Neuronal stem cell (in vitro differentiated cells): ENCODE measurements around the gene ZNF581.
A peak's percentile ranks its signal among the peaks of the same experiment; 100 is the strongest.

Experiments used
- DNase-seq: peaks from one replicate; pipeline ENCODE4 v3.0.0-alpha.2; 2013; ENCODE audit warnings: low spot score
- H2AFZ ChIP-seq: one replicate; pipeline ENCODE4 v1.6.1; 2013; ENCODE audit warnings: mild to moderate bottlenecking, low read length, inconsistent platforms
- H2AK5ac ChIP-seq: 2 replicates; pipeline ENCODE4 v1.6.1; 2013; ENCODE audit warnings: low read depth, mild to moderate bottlenecking, inconsistent platforms, low read length, moderate library complexity, mixed read lengths
- H2BK120ac ChIP-seq: 2 replicates; pipeline ENCODE4 v1.6.1; 2013; ENCODE audit warnings: low read depth, mild to moderate bottlenecking, inconsistent platforms, low read length, moderate library complexity, mixed read lengths
- H2BK12ac ChIP-seq: one replicate; pipeline ENCODE4 v1.6.1; 2013; ENCODE audit warnings: low read length, inconsistent platforms
- H2BK15ac ChIP-seq: 2 replicates; pipeline ENCODE4 v1.6.1; 2013; ENCODE audit warnings: mild to moderate bottlenecking, low read length, inconsistent platforms, mixed read lengths
- H2BK5ac ChIP-seq: one replicate; pipeline ENCODE4 v1.6.1; 2013; ENCODE audit warnings: inconsistent platforms, mild to moderate bottlenecking, low read length, moderate library complexity
- H3K14ac ChIP-seq: one replicate; pipeline ENCODE4 v1.6.1; 2013; ENCODE audit warnings: low read length, inconsistent platforms
- H3K18ac ChIP-seq: 2 replicates; pipeline ENCODE4 v1.6.1; 2013; ENCODE audit warnings: low read length, inconsistent platforms
- H3K23ac ChIP-seq: 2 replicates; pipeline ENCODE4 v1.6.1; 2013; ENCODE audit warnings: low read depth, mild to moderate bottlenecking, mixed read lengths, low read length, inconsistent platforms; ENCODE audit not compliant: poor library complexity
- H3K27ac ChIP-seq: replicated peaks from 3 replicates; pipeline ENCODE4 v1.5.1; 2013; ENCODE audit warnings: low read length, inconsistent platforms
- H3K27me3 ChIP-seq, 3 experiments: 2 replicates each; pipeline ENCODE4 v1.6.1; 2013; ENCODE audit warnings: low read length in 3 of 3, mild to moderate bottlenecking in 2 of 3, inconsistent platforms in 1 of 3, low read depth in 1 of 3, mixed read lengths in 1 of 3, moderate library complexity in 1 of 3; ENCODE audit not compliant: control insufficient read depth in 3 of 3, insufficient read depth in 3 of 3
- H3K36me3 ChIP-seq, 2 donors: replicated peaks in 1 of 2; 2 replicates each; pipeline ENCODE4 v1.6.1; 2013; ENCODE audit warnings: low read length in 2 of 2; ENCODE audit not compliant: control insufficient read depth in 2 of 2, insufficient read depth in 2 of 2
- H3K4ac ChIP-seq: 2 replicates; pipeline ENCODE4 v1.6.1; 2013; ENCODE audit warnings: inconsistent platforms, mild to moderate bottlenecking, low read length, moderate library complexity
- H3K4me1 ChIP-seq, 2 donors: 1 replicate in 1 of 2; 2 replicates in 1 of 2; pipeline ENCODE4 v1.6.1; 2013; ENCODE audit warnings: low read length in 2 of 2, low read depth in 1 of 2; ENCODE audit not compliant: control insufficient read depth in 2 of 2, insufficient read depth in 1 of 2
- H3K4me2 ChIP-seq: one replicate; pipeline ENCODE4 v1.6.1; 2013; ENCODE audit warnings: mild to moderate bottlenecking, low read length, inconsistent platforms; ENCODE audit not compliant: insufficient read depth, poor library complexity, severe bottlenecking
- H3K4me3 ChIP-seq, 2 donors: 2 replicates each; pipeline ENCODE4 v1.5.1; 2013; ENCODE audit warnings: low read length in 2 of 2, mild to moderate bottlenecking in 2 of 2, inconsistent platforms in 1 of 2, moderate library complexity in 1 of 2
- H3K79me1 ChIP-seq: one replicate; pipeline ENCODE4 v1.6.1; 2013; ENCODE audit warnings: low read depth, mild to moderate bottlenecking, inconsistent platforms, low read length, moderate library complexity
- H3K9ac ChIP-seq: one replicate; pipeline ENCODE4 v1.6.1; 2013; ENCODE audit warnings: mild to moderate bottlenecking, low read depth, low read length, inconsistent platforms; ENCODE audit not compliant: poor library complexity
- H3K9me3 ChIP-seq, 2 donors: replicated peaks in 1 of 2; 2 replicates each; pipeline versions ENCODE3 to v1.6.1; 2013; ENCODE audit warnings: low read length in 2 of 2, mild to moderate bottlenecking in 2 of 2, inconsistent platforms in 1 of 2, low read depth in 1 of 2, mixed read lengths in 1 of 2, moderate library complexity in 1 of 2; ENCODE audit not compliant: control insufficient read depth in 2 of 2, insufficient read depth in 1 of 2
- H4K8ac ChIP-seq: one replicate; pipeline ENCODE4 v1.6.1; 2013; ENCODE audit warnings: low read depth, mild to moderate bottlenecking, inconsistent platforms, low read length, moderate library complexity
- H4K91ac ChIP-seq: one replicate; pipeline ENCODE4 v1.6.1; 2013; ENCODE audit warnings: low read length, low read depth, mild to moderate bottlenecking, inconsistent platforms; ENCODE audit not compliant: poor library complexity
- WGBS, 2 donors: extraction: QIAGEN DNeasy Blood & Tissue Kit; methylation state at CpG; one replicate each; pipeline ENCODE4 v1.1.7; 2013; ENCODE audit warnings: missing lambda C conversion rate in 2 of 2, mixed read lengths in 1 of 2; ENCODE audit not compliant: insufficient read length in 2 of 2, insufficient replicate concordance in 1 of 2; ENCODE audit errors: extremely low coverage in 2 of 2; 5-methylcytosine and 5-hydroxymethylcytosine counted together

Gene ZNF581

DNA sequence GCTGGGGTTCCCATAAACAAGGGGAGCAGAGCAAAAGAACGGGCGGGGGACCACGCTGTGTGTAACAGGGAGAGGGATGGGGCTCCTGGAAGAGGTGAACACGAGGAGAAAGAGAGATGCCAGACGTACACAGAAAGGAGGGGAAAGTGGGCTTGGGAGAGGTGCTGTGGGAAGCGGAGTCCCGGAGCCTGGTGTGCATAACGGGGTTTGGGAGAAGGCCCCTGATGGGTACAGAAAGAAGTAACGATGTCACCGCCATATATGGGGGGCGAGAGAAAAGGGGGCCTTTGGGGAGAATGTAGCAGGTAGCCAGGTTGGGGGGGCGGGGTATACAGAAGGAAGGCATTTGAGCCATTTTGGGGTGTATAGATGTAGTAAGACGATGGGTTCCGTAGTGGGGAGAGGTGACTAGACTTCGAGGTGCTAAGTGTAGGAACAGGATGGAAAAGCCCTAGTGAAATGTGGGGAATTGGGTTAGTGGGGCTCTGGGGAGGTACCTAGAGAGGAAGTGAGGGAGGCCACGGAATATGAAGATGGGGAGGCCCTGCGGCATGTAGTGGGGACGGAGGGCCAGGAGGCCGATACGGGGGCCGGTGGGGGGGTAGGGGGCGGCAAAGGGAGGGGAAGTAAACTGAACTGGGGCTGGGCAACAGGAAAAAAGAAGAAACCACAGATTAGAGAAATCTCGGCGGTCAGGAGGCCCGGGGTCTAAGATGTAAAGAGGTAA, 1.9 kb upstream of the ZNF581 start:
- Histone ChIP-seq H3K4me1 (peaks cover 17 to 21% of the 10 kb centered on the region in 2 donors), H2BK15ac (peak overlapping the region; percentile 75)
- DNase-seq: no peak

GRCh38 chr19:55642153-55643002, 1.1 kb upstream of the ZNF581 start:
- no CpG with 5 or more reads among the region's 65 CpGs for WGBS, 2 donors
- Histone ChIP-seq H3K4me3 (peak overlapping the region; percentile 84 to 94), H2AFZ (no peak overlapping the region), H2BK5ac (peak overlapping the region; percentile 93), H3K9me3 (no peaks in the 10 kb centered on the region), H3K9ac (peak overlapping the region; percentile 92), H2AK5ac (peak overlapping the region; percentile 99), H3K23ac (peak overlapping the region; percentile 98), H3K4ac (no peak overlapping the region), H3K4me2 (peak overlapping the region; percentile 93), H3K14ac (peak overlapping the region; percentile 82), H3K79me1 (peaks cover 33% of the 10 kb centered on the region), H3K27ac (no peak overlapping the region), H3K18ac (peak overlapping the region; percentile 93), H3K4me1 (peaks cover 20 to 23% of the 10 kb centered on the region in 2 donors), H4K8ac (peak overlapping the region; percentile 92), H2BK12ac (peak overlapping the region; percentile 84), H3K36me3 (peaks cover 17 to 27% of the 10 kb centered on the region in 2 donors), H2BK120ac (no peak overlapping the region), H3K27me3 (no peaks in the 10 kb centered on the region), H2BK15ac (peak overlapping the region; percentile 67), H4K91ac (no peak overlapping the region)
- DNase-seq: no peak

More for the DNA sequence above, 1.9 kb upstream of the ZNF581 start:
- Histone ChIP-seq H3K9me3 (no peaks in the 10 kb centered on the region), H3K27ac (peak overlapping the region; percentile 79), H2BK12ac (no peak overlapping the region), H3K79me1 (peaks cover 36% of the 10 kb centered on the region), H2AK5ac (peak overlapping the region; percentile 93), H2BK5ac (peak overlapping the region; percentile 94), H3K36me3 (peaks cover 15 to 23% of the 10 kb centered on the region in 2 donors), H3K4me2 (peak overlapping the region; percentile 93), H3K23ac (peak overlapping the region; percentile 98), H3K4ac (peak overlapping the region; percentile 46), H3K9ac (peak overlapping the region; percentile 86), H2BK120ac (peak overlapping the region; percentile 81), H2AFZ (peak overlapping the region; percentile 88), H3K14ac (peak overlapping the region; percentile 14), H3K18ac (peak overlapping the region; percentile 97), H4K8ac (peak overlapping the region; percentile 4), H3K27me3 (no peaks in the 10 kb centered on the region), H4K91ac (no peak overlapping the region), H3K4me3 (peak overlapping the region; percentile 86 to 94)
- no CpG with 5 or more reads among the region's 25 CpGs for WGBS, 2 donors

DNA sequence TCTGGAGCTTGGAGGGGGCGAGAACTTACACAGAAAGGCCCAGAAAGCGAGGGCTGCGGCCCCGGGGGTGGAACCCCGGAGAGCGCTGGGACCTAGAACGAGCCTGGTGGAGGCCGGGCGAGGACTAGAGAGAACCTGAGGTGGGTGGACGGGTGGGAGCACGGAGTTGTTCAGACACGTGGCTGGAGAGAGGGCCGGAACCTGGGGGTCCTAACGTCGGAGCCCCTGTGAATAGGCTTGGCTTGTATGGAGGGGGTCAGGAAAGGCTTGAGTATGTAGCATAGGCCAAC, 383 bp downstream of the ZNF581 start:
- peak overlapping the region; percentile 3 for H3K4ac ChIP-seq
- peak overlapping the region; percentile 89 for H3K4me2 ChIP-seq
- no peak overlapping the region for H2BK12ac ChIP-seq
- H3K18ac ChIP-seq: peak overlapping the region; percentile 76
- H3K4me3 ChIP-seq: peak overlapping the region; percentile 84 to 94
- no peaks in the 10 kb centered on the region for H3K27me3 ChIP-seq
- peak overlapping the region; percentile 86 for H3K9ac ChIP-seq
- no peak overlapping the region for H2BK120ac ChIP-seq
- peak overlapping the region; percentile 8 for H3K23ac ChIP-seq
- H2AK5ac ChIP-seq: peak overlapping the region; percentile 95
- peaks cover 35% of the 10 kb centered on the region for H3K79me1 ChIP-seq
- no peak overlapping the region for H3K27ac ChIP-seq
- WGBS, 2 donors: no CpG with 5 or more reads among the region's 15 CpGs
- no peak overlapping the region for H4K8ac ChIP-seq
- H3K36me3 ChIP-seq: peaks cover 17 to 20% of the 10 kb centered on the region in 2 donors
- H3K9me3 ChIP-seq: no peaks in the 10 kb centered on the region
- no peak overlapping the region for H2BK15ac ChIP-seq
- DNase-seq: no peak
- H3K14ac ChIP-seq: peak overlapping the region; percentile 89
- no peak overlapping the region for H4K91ac ChIP-seq
- H2BK5ac ChIP-seq: peak overlapping the region; percentile 84
- peaks cover 25 to 31% of the 10 kb centered on the region in 2 donors for H3K4me1 ChIP-seq
- H2AFZ ChIP-seq: peak overlapping the region; percentile 64
